Fibroblast of lung (primary cell): ENCODE measurements around the gene TMPRSS3.

ENCODE experiments used
- CTCF ChIP-seq, 2 donors: IDR thresholded peaks in 1 of 2; conservative IDR thresholded peaks in 1 of 2; 1 replicate in 1 of 2; 2 replicates in 1 of 2; pipeline ENCODE4 v1.5.1; 2011 to 2012; ENCODE audit warnings: low read length in 2 of 2, control low read depth in 1 of 2, inconsistent platforms in 1 of 2, low read depth in 1 of 2, mild to moderate bottlenecking in 1 of 2
- EZH2 ChIP-seq: IDR thresholded peaks from 2 replicates; pipeline ENCODE4 v1.5.1; 2012; ENCODE audit warnings: low read length, control low read depth, mild to moderate bottlenecking; ENCODE audit errors: missing control alignments

- no peak for TF ChIP-seq EZH2
- no peak for TF ChIP-seq CTCF (conservative IDR thresholded peaks at IDR 0.05 in 1 of 2, IDR thresholded peaks at IDR 0.05 in 1 of 2; ENCODE audit: low read depth in 1 of 2, low read length in 2 of 2)
These were observed 7.9 kb upstream of the TMPRSS3 start, which contains the start of gene UBASH3A for GRCh38 chr21:42403611-42404231.
